ENCODE data around the gene MYCL.
"Not testable (repeated sequence)": the region's sequence is repeated elsewhere in the genome, so short reads cannot be mapped to it uniquely, and the experiment has no call there.

Gene MYCL

GRCh38 chr1:39890273-39890672 lies 11.4 kb downstream of the MYCL start:
- no peak for DNase-seq

DNA sequence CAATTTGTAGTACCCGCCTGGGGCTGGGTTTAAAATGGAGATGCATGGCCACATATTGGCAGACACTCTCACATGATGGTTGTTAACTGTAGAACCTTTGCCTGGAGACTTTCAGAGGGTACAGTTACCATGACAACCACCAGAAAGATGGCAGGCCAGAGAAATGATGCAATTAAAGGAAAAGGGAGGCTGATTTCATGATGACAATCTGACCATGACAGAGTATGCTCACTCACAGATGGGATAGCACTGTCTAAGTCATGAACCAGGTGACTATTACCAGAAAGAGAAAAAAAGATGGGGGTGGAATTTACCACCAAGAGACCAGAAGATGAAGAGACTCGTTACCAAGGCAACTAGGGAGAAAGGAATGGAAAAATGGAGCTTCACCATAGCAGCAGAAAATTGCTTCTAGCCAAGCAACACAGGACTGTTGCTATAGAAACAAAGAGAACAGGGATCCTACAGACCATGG lies 14.9 kb downstream of the MYCL start:
- DNase-seq, result no peak

GRCh38 chr1:39885516-39885915 lies 16.2 kb downstream of the MYCL start:
- DNase-seq, result no peak

DNA sequence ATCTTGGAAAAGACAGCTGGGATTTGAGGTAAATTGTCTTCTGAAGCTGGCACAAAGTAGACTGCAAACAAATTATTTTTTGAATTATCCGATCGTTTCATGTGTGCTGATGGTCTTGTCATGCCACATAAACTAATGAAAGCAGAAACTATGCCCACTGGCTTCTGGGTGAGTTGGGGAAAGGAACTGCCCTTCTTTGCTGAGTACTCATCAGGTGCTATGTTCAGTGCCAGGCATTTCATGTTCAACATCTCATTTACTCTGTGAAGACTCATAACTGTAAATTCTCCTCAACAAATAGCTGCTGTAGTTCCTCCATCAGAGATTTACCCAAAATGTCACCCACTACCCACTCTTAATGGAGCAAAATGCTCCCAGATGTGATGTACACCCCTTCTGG lies 19.6 kb downstream of the MYCL start:
- DNase-seq, result no peak

GRCh38 chr1:39877980-39878956 lies 23.4 kb downstream of the MYCL start:
- DNase-seq, result no peak

- DNase-seq, result no peak
Observed at GRCh38 chr1:39877231-39877778, 24.4 kb downstream of the MYCL start.

DNA sequence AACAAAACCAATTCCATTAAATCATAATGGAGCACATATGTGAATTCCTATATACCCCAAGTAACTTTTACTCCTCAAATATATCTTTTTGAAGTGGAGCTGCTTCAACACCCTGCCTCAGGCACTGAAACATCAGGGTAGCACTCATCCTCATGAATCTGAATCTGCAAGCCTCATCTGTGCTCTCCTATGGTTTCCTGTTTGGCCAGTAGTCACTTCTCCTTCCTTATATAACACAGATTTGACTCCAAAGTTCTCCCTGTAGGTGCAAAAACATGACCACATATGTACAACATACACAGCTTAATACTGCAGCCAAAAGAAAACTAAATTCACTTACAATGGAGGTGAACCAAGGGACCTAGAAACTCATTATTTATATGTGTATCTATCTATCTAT lies 25.6 kb downstream of the MYCL start:
- no peak for DNase-seq

GRCh38 chr1:39872698-39873097 lies 29.0 kb downstream of the MYCL start:
- no peak for DNase-seq

DNA sequence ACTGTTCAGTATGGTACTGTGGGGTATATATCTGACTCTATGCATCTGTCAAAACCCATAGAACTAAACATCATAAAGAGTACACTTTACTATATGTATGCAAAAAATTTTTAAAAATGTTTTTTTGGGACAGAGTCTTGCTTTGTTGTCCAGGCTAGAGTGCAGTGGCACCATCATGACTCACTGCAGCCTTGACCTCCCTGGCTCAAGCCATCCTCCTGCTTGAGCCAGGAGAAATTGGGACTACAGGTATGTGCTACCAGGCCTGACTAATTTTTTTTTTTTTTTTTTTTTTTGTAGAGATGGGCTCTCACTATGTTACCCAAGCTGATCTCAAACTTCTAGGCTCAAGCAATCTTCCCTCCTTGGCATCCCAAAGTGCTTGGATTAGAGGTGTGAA lies 29.9 kb downstream of the MYCL start:
- DNase-seq, result no peak

- not testable (repeated sequence) for DNase-seq
Observed at GRCh38 chr1:39871043-39871442, 30.7 kb downstream of the MYCL start.

DNA sequence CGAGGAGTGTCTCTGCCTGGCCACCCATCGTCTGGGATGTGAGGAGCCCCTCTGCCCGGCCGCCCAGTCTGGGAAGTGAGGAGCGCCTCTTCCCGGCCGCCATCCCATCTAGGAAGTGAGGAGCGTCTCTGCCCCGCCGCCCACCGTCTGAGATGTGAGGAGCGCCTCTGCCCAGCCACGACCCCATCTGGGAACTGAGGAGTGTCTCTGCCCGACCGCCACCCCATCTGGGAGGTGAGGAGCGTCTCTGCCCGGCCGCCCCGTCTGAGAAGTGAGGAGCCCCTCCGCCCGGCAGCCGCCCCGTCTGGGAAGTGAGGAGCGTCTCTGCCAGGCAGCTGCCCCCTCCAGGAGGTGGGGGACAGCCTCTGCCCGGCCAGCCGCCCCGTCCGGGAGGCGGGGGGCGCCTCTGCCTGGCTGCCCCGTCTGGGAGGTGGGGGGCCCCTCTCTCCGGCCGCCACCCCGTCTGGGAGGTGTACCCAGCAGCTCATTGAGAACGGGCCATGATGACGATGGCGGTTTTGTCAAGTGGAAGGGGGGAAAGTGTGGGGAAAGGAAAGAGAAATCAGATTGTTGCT lies 32.1 kb downstream of the MYCL start:
- not testable (repeated sequence) for DNase-seq

- DNase-seq, result no peak
Observed at GRCh38 chr1:39866767-39867166, 35.0 kb downstream of the MYCL start.

GRCh38 chr1:39865762-39866161 lies 36.0 kb downstream of the MYCL start:
- no peak for DNase-seq

GRCh38 chr1:39863177-39863576 lies 38.5 kb downstream of the MYCL start:
- no peak for DNase-seq

- no peak for DNase-seq
Observed at GRCh38 chr1:39861003-39861402, 40.7 kb downstream of the MYCL start.

- DNase-seq, result no peak
Observed at GRCh38 chr1:39859859-39860812, 41.6 kb downstream of the MYCL start.

- DNase-seq, result no peak
Observed at GRCh38 chr1:39858315-39858714, 43.4 kb downstream of the MYCL start.

- no peak for DNase-seq
Observed at GRCh38 chr1:39857126-39857878, 44.4 kb downstream of the MYCL start.

DNA sequence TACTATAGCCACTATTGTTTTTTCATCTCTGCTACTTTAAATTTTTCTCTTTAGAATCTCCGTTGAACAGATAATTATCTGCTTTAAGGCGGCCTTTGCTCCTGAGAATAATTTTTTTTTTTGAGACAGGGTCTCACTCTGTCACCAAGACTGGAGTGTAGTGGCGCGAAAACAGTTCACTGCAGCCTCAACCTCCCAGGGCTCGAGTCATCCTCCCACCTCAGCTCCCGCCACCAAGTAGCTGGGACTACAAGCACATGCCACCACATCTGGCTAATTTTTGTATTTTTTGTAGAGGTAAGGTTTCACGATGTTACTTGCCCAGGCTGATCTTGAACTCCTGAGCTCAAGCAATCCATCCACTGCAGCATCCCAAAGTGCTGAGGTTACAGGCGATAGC lies 47.0 kb downstream of the MYCL start:
- no peak for DNase-seq

- no peak for DNase-seq
Observed at GRCh38 chr1:39854314-39854713, 47.4 kb downstream of the MYCL start.

DNA sequence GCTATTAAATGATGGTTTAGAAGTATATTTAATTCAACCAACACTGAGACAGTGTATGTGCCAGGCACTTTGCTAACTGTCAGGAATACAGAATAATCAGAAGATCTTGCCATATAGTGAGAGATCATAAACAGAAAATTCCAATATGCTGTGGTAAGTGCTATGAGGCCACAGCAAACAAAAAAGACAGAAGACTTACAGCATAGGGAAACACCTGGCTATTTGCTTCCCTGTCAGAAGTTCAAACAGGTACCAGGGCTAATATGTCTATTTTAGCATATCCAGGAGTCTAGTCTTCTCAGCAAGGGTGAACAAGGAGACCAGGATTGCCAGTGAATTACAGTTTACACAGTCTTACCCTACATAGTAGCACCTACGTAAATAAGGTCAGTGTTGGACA lies 48.8 kb downstream of the MYCL start:
- no peak for DNase-seq

- DNase-seq, result no peak
Observed at GRCh38 chr1:39852214-39852791, 49.4 kb downstream of the MYCL start.

All from right forelimb (tissue), 1 donor.